A673 (cell line): ENCODE data around the gene PAPPA. TPM values are rescaled to one million over a fixed set of nuclear protein-coding genes. Genes with fewer than 3 reads are reported as not detected.

Source experiments
- BruUV-seq: library from RNA; stranded (reverse); fragments of 400-500 nt; replicated peaks from 2 replicates; lab custom pipeline; 2021; lab: Mats Ljungman, UMichigan
- CTCF ChIA-PET: fragments of 300-600 bp; sonication (Branson Sonifier 250); formaldehyde crosslinking; loops from one replicate; lab custom pipeline; 2022; ENCODE audit warnings: antibody characterized with exemption; lab: Charles Lee
- POLR2A ChIA-PET: fragments of 300-600 bp; sonication (Branson Sonifier 250); formaldehyde crosslinking; loops from one replicate; lab custom pipeline; 2022; ENCODE audit warnings: antibody characterized with exemption; ENCODE audit not compliant: low non-redundant PET; lab: Charles Lee
- DNase-seq: peaks from one replicate; pipeline ENCODE4 v3.0.0-alpha.2; 2015; ENCODE audit warnings: low spot score
- H3K27ac ChIP-seq: fragments of 200-600 bp; sonication (generic); 2 replicates; pipeline ENCODE4 v1.5.1; 2016; ENCODE audit warnings: mixed run types, low read depth, mild to moderate bottlenecking, mixed read lengths, antibody characterized with exemption, low read length; ENCODE audit not compliant: poor library complexity, severe bottlenecking
- H3K27me3 ChIP-seq: fragments of 200-600 bp; sonication (generic); replicated peaks from 2 replicates; pipeline ENCODE4 v1.6.1; 2017; ENCODE audit warnings: mixed run types, low read depth, mild to moderate bottlenecking, mixed read lengths, antibody characterized with exemption, low read length; ENCODE audit not compliant: insufficient read depth, poor library complexity
- H3K36me3 ChIP-seq: fragments of 200-600 bp; sonication (generic); 2 replicates; pipeline ENCODE4 v1.6.1; 2016; ENCODE audit warnings: mixed run types, mild to moderate bottlenecking, mixed read lengths, antibody characterized with exemption, low read length; ENCODE audit not compliant: insufficient read depth, poor library complexity, severe bottlenecking
- H3K4me1 ChIP-seq: fragments of 200-600 bp; sonication (generic); 2 replicates; pipeline ENCODE4 v1.6.1; 2017; ENCODE audit warnings: mixed run types, mild to moderate bottlenecking, mixed read lengths, antibody characterized with exemption, low read length; ENCODE audit not compliant: insufficient read depth, poor library complexity, severe bottlenecking
- H3K4me3 ChIP-seq: fragments of 200-600 bp; sonication (generic); 2 replicates; pipeline ENCODE4 v1.5.1; 2016; ENCODE audit warnings: low read depth, mixed run types, mild to moderate bottlenecking, mixed read lengths, low read length; ENCODE audit not compliant: poor library complexity, severe bottlenecking
- H3K9me3 ChIP-seq: fragments of 200-600 bp; sonication (generic); 2 replicates; pipeline ENCODE4 v1.6.1; 2016; ENCODE audit warnings: mixed run types, low read depth, mild to moderate bottlenecking, mixed read lengths, antibody characterized with exemption, low read length; ENCODE audit not compliant: poor library complexity, severe bottlenecking
- EZH2 ChIP-seq: fragments of 200-600 bp; sonication (generic); IDR thresholded peaks from 2 replicates; pipeline ENCODE4 v1.6.1; 2017; ENCODE audit warnings: borderline replicate concordance, low read depth, mild to moderate bottlenecking, mixed read lengths, antibody characterized with exemption, low read length; ENCODE audit not compliant: poor library complexity, severe bottlenecking
- intact Hi-C: fragments of 100-400 bp; cut with micrococcal nuclease; formaldehyde crosslinking; loops from one replicate; pipeline ENCODE4 v1.10.0; 2022; ENCODE audit not compliant: unreplicated experiment
- total RNA-seq: library from RNA; stranded (reverse); gene quantifications from 2 replicates; pipeline ENCODE4 v1.2.3, GENCODE V29; 2021
- TF ChIP-seq, protein P1 (sequence below): fragments of 300-800, 200-600 bp; sonication (generic); conservative IDR thresholded peaks from 2 replicates; pipeline ENCODE4 v1.5.1; 2017; ENCODE audit warnings: low read depth, mild to moderate bottlenecking, antibody characterized with exemption, low read length, moderate library complexity, mixed read lengths

Gene PAPPA
- total RNA-seq, 1 experiment from 2014 or later, result 47.4 TPM

GRCh38 chr9:116236979-116237378, 83.4 kb downstream of the PAPPA start:
- Histone ChIP-seq H3K4me3 (no peak overlapping the region), H3K36me3 (peaks cover 65% of the 10 kb centered on the region), H3K9me3 (no peaks in the 10 kb centered on the region), H3K4me1 (peaks cover 33% of the 10 kb centered on the region), H3K27ac (no peak overlapping the region), H3K27me3 (no peaks in the 10 kb centered on the region)
- TF ChIP-seq, protein P1, sequence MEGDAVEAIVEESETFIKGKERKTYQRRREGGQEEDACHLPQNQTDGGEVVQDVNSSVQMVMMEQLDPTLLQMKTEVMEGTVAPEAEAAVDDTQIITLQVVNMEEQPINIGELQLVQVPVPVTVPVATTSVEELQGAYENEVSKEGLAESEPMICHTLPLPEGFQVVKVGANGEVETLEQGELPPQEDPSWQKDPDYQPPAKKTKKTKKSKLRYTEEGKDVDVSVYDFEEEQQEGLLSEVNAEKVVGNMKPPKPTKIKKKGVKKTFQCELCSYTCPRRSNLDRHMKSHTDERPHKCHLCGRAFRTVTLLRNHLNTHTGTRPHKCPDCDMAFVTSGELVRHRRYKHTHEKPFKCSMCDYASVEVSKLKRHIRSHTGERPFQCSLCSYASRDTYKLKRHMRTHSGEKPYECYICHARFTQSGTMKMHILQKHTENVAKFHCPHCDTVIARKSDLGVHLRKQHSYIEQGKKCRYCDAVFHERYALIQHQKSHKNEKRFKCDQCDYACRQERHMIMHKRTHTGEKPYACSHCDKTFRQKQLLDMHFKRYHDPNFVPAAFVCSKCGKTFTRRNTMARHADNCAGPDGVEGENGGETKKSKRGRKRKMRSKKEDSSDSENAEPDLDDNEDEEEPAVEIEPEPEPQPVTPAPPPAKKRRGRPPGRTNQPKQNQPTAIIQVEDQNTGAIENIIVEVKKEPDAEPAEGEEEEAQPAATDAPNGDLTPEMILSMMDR, result no peak
- intact Hi-C loops, result no loop called here
- no TSS peak for BruUV-seq
- ChIA-PET POLR2A (no interaction called here), CTCF (no interaction called here)
- DNase-seq, result peak; percentile 60

- no peaks in the 10 kb centered on the region for H3K27me3 ChIP-seq
- H3K4me3 ChIP-seq, result no peak overlapping the region
- H3K4me1 ChIP-seq, result peaks cover 28% of the 10 kb centered on the region
- intact Hi-C loops, result no loop called here
- CTCF ChIA-PET, result no interaction called here
- no TSS peak for BruUV-seq
- H3K36me3 ChIP-seq, result peaks cover 61% of the 10 kb centered on the region
- POLR2A ChIA-PET, result no interaction called here
- H3K27ac ChIP-seq, result no peak overlapping the region
- TF ChIP-seq EZH2, result no peak
- TF ChIP-seq, protein P1, result no peak
- no peak for DNase-seq
- H3K9me3 ChIP-seq, result no peaks in the 10 kb centered on the region
These were observed 83.9 kb downstream of the PAPPA start for GRCh38 chr9:116237456-116237855.

GRCh38 chr9:116238225-116238624, 84.6 kb downstream of the PAPPA start:
- intact Hi-C loops, result no loop called here
- Histone ChIP-seq H3K9me3 (no peaks in the 10 kb centered on the region), H3K4me1 (peaks cover 20% of the 10 kb centered on the region), H3K4me3 (no peak overlapping the region), H3K27me3 (no peaks in the 10 kb centered on the region), H3K36me3 (peaks cover 65% of the 10 kb centered on the region), H3K27ac (no peak overlapping the region)
- ChIA-PET CTCF (no interaction called here), POLR2A (no interaction called here)
- peak; percentile 25 for DNase-seq
- no peak for TF ChIP-seq EZH2
- TF ChIP-seq, protein P1, result no peak
- BruUV-seq, result no TSS peak
